ENCODE data around the gene MIER2. TPM values are rescaled to one million over a fixed set of nuclear protein-coding genes. Genes with fewer than 3 reads are reported as not detected.

The MIER2 gene
- polyA plus RNA-seq, 2 of the 4 experiments (the other 2 are of a cell fraction), result 8.8 to 11.5 TPM

DNA sequence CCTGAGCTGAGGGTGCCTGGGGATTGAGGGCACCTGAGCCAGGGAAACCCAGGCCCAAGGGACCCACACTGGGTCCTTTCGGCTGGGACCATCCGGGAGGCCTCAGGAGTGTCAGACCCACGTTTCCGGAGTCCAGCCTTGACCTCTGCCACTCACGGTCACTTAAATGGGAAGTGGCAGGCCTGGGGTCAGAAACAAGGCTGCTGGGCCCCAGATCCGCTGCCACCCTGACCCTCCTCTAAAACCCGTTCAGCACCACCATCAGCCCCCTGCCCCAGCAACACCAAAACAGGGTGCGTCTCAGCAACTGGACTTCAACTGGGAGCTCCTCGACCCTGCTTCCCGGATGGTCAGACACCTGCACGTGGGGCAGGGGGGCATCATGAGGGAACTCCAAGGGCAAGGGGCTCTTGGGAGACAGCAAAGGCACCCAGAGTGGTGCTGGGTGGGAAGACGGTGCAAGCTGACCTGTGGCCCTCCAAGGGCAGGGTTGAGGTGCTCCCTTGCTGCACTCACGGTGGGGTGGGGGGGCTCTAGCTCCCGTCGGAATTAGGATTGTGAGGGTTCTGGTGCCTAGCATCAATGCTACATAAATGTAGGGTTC is 52.2 kb downstream of the MIER2 start:
- Histone ChIP-seq H3K4me2 (peak overlapping the region; percentile 84; the same call in 2 of the 3 replicates), H3K4me3 (no peak overlapping the region; the same call in 2 of the 3 replicates), H3K27ac (peak overlapping the region; percentile 85 to 100; a peak in 4 of 6 replicates), H3K9me3 (no peaks in the 10 kb centered on the region), H3K4me1 (peaks cover 14% of the 10 kb centered on the region)
- FAIRE-seq (no peak), ATAC-seq (no peak), DNase-seq (ENCODE audit: low read depth in 1 of 2, low spot score in 1 of 2) (no peak)
- CTCF ChIA-PET, result interaction anchor here (1.5 kb wide), 1 partner anchor 26 kb away, joined by 4 read pairs; no protein-coding TSS in a partner anchor
- TF ChIP-seq, protein P1, sequence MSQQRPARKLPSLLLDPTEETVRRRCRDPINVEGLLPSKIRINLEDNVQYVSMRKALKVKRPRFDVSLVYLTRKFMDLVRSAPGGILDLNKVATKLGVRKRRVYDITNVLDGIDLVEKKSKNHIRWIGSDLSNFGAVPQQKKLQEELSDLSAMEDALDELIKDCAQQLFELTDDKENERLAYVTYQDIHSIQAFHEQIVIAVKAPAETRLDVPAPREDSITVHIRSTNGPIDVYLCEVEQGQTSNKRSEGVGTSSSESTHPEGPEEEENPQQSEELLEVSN (IDR thresholded peaks at IDR 0.05; ENCODE audit: borderline replicate concordance, low read depth), result no peak
- no peak for TF ChIP-seq RARB (CRISPR knock-in tag; IDR thresholded peaks at IDR 0.05)
- TF ChIP-seq SREBF2 (IDR thresholded peaks at IDR 0.05), result no peak
- no peak for TF ChIP-seq HOXB5 (CRISPR knock-in tag; IDR thresholded peaks at IDR 0.05)
- no peak for TF ChIP-seq GATA3 (IDR thresholded peaks at IDR 0.05; ENCODE audit: borderline replicate concordance)
- TF ChIP-seq PHF8 (IDR thresholded peaks at IDR 0.05; ENCODE audit: borderline replicate concordance, low read depth), result no peak
- no peak for TF ChIP-seq ZC3H11A (IDR thresholded peaks at IDR 0.05)
- no peak for TF ChIP-seq MYC (IDR thresholded peaks at IDR 0.05; ENCODE audit: borderline replicate concordance, low read length)
- 96% methylated on average over 5 of the region's 15 CpGs for WGBS (ENCODE audit: missing lambda C conversion rate)
- POLR2A ChIA-PET, result no interaction called here

DNA sequence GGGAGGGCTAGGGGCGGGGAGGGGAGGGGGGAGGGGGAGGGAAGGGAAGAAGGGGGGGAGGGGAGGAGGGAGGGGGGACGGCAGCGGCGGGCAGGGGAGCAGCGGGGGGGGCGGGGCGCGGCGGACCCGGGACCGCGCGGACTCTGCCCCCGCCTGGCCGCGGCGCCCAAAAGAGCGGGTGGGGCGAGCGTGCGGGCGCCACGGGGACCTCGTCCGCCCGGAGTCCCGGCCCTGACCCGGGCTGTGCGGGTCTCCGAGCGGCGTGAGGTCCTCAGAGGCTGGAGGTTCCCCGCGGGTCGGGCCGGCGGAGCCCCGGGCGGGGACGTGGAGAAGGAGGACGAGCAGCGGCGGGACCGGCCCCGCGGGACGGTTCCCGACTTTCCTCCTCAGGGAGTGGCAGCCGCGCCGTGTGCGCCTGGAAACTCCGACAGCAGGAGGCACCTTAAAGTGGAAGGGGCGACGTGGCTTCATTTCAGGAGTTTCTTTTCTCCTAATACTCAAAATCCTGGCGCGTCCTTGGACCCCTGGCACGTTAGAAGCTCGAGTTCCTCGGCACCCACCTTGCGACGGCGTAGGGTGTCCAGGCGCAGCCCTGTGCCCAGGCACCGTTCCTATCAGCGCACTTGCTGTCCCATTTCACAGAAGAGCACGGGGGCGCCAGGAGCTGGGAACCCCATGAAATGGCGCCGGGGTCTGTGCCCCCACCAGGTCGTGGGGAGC is 52.9 kb downstream of the MIER2 start:
- FAIRE-seq (no peak), DNase-seq (ENCODE audit: low read depth in 1 of 2, low spot score in 1 of 2) (peak in 1 of 2 experiments; percentile 29), ATAC-seq (peak in 1 of 2 experiments; percentile 4; a peak in 3 of 6 replicates)
- 84% methylated on average over 12 of the region's 71 CpGs for WGBS (ENCODE audit: missing lambda C conversion rate)
- ChIA-PET CTCF (interaction anchor here (1.5 kb wide), 1 partner anchor 25 kb away, joined by 4 read pairs; no protein-coding TSS in a partner anchor), POLR2A (no interaction called here)
- H3K4me1 ChIP-seq, result peaks cover 14% of the 10 kb centered on the region
- H3K4me2 ChIP-seq, result peak overlapping the region; percentile 84
- no peaks in the 10 kb centered on the region for H3K9me3 ChIP-seq
- H3K27ac ChIP-seq, result peak overlapping the region; percentile 85 to 100
- TF ChIP-seq ZNF302 (CRISPR knock-in tag; IDR thresholded peaks at IDR 0.05), result no peak
- TF ChIP-seq, protein P1 (IDR thresholded peaks at IDR 0.05; ENCODE audit: borderline replicate concordance, low read depth), result peak; percentile 27; the same call in 1 of the 2 replicates
- peak overlapping the region; percentile 87 for H3K4me3 ChIP-seq

DNA sequence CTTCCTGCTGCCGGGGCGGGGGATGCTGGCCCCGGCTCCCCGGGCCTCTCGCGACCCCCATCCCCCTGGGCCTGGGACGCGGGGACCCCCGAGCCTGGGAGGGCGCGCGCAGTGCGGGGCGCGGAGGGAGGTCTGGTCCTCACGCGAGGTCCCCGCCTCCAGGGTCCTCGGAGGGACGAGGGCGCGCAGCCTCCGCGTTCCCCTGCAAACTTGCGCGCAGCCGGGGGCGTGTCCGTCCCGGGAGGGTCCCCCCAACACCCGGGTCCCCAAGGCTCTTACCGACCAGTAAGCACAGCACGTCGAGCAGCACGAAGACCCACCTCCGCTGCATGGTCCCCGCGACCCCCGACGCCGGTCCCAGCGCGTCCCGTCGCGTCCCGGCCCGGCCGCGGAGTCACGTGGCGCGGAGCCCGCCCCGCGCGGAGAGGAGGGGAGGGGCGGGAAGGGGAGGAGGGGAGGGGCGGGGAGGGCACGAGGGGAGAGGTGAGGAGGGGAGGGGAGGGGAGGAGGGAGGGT is 53.5 kb downstream of the MIER2 start, which contains the start of gene PLPP2:
PLPP2 (minus strand) TSS at position 398 of the 516 bp plus-strand sequence; CDS start at position 331, 67 bp downstream.
- H3K4me3 ChIP-seq, result peak within 1 kb of the TSS; percentile 87
- FAIRE-seq (no peak), DNase-seq (ENCODE audit: low read depth in 1 of 2, low spot score in 1 of 2) (peak in 1 of 2 experiments; percentile 62), ATAC-seq (peak; percentile 4 to 8; a peak in 1 of 6 replicates)
- H3K4me2 ChIP-seq, result peak within 1 kb of the TSS; percentile 97
- no peaks in the 10 kb centered on the region for H3K9me3 ChIP-seq
- POLR2A ChIA-PET, result no interaction called here
- CTCF ChIA-PET, result no interaction called here
- peak within 1 kb of the TSS; percentile 85 to 100 for H3K27ac ChIP-seq
- WGBS (ENCODE audit: missing lambda C conversion rate), result no CpG with 5 or more reads among the region's 60 CpGs
- peaks cover 14% of the 10 kb centered on the region for H3K4me1 ChIP-seq
- TF ChIP-seq CBX8 (IDR thresholded peaks at IDR 0.05) (no peak), JUN (IDR thresholded peaks at IDR 0.05) (0 out of 5 replicates have a peak, but pooled peaks of 1 of the 2 experiments have one; percentile 44), BHLHE40 (IDR thresholded peaks at IDR 0.05; ENCODE audit: low read depth, low read length) (no peak), GATA3 (IDR thresholded peaks at IDR 0.05; ENCODE audit: borderline replicate concordance) (no peak), ZC3H11A (IDR thresholded peaks at IDR 0.05) (no peak), SREBF2 (IDR thresholded peaks at IDR 0.05) (no peak), ZSCAN20 (CRISPR knock-in tag; IDR thresholded peaks at IDR 0.05) (no peak), CEBPB (IDR thresholded peaks at IDR 0.05) (no peak), EP300 (IDR thresholded peaks at IDR 0.05) (no peak), HEYL (CRISPR knock-in tag; IDR thresholded peaks at IDR 0.05) (no peak), HOXA7 (CRISPR knock-in tag; IDR thresholded peaks at IDR 0.05) (no peak), HOXB13 (CRISPR knock-in tag; IDR thresholded peaks at IDR 0.05; ENCODE audit: low read depth) (no peak)
- TF ChIP-seq, protein P2, sequence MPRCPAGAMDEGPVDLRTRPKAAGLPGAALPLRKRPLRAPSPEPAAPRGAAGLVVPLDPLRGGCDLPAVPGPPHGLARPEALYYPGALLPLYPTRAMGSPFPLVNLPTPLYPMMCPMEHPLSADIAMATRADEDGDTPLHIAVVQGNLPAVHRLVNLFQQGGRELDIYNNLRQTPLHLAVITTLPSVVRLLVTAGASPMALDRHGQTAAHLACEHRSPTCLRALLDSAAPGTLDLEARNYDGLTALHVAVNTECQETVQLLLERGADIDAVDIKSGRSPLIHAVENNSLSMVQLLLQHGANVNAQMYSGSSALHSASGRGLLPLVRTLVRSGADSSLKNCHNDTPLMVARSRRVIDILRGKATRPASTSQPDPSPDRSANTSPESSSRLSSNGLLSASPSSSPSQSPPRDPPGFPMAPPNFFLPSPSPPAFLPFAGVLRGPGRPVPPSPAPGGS (IDR thresholded peaks at IDR 0.05), result 0 out of 3 replicates have a peak, but pooled peaks have one; percentile 17
- TF ChIP-seq, protein P1 (IDR thresholded peaks at IDR 0.05; ENCODE audit: borderline replicate concordance, low read depth), result peak; percentile 74
- TF ChIP-seq, protein P3, sequence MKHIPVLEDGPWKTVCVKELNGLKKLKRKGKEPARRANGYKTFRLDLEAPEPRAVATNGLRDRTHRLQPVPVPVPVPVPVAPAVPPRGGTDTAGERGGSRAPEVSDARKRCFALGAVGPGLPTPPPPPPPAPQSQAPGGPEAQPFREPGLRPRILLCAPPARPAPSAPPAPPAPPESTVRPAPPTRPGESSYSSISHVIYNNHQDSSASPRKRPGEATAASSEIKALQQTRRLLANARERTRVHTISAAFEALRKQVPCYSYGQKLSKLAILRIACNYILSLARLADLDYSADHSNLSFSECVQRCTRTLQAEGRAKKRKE (CRISPR knock-in tag; IDR thresholded peaks at IDR 0.05; ENCODE audit: low read depth), result no peak
- TF ChIP-seq, protein P4, sequence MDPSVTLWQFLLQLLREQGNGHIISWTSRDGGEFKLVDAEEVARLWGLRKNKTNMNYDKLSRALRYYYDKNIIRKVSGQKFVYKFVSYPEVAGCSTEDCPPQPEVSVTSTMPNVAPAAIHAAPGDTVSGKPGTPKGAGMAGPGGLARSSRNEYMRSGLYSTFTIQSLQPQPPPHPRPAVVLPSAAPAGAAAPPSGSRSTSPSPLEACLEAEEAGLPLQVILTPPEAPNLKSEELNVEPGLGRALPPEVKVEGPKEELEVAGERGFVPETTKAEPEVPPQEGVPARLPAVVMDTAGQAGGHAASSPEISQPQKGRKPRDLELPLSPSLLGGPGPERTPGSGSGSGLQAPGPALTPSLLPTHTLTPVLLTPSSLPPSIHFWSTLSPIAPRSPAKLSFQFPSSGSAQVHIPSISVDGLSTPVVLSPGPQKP (IDR thresholded peaks at IDR 0.05; ENCODE audit: low read depth, low read length), result no peak
- TF ChIP-seq, protein P5, sequence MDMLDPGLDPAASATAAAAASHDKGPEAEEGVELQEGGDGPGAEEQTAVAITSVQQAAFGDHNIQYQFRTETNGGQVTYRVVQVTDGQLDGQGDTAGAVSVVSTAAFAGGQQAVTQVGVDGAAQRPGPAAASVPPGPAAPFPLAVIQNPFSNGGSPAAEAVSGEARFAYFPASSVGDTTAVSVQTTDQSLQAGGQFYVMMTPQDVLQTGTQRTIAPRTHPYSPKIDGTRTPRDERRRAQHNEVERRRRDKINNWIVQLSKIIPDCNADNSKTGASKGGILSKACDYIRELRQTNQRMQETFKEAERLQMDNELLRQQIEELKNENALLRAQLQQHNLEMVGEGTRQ (IDR thresholded peaks at IDR 0.05), result peak; percentile 62

Measured in A549 (cell line).